ENCODE data around the gene TREML4. TPM values are rescaled to one million over a fixed set of nuclear protein-coding genes. Genes with fewer than 3 reads are reported as not detected.
A peak's percentile ranks its signal among the peaks of the same experiment; 100 is the strongest.

The TREML4 gene
- total RNA-seq, 2 experiments from 2014 or later, result not detected

GRCh38 chr6:41284726-41285125 is 56.6 kb downstream of the TREML4 start:
- no peak overlapping the region for H3K4me3 Mint-ChIP-seq
- H3K4me1 Mint-ChIP-seq (ENCODE audit: low read depth), result peaks cover 8% of the 10 kb centered on the region
- DNase-seq (no peak), ATAC-seq (no peak)
- CTCF ChIA-PET, result interaction anchor here (1.2 to 4.9 kb wide), 2 partner anchors 15 to 22 kb away, joined by 3 to 23 read pairs; no protein-coding TSS in a partner anchor
- H3K9me3 Mint-ChIP-seq, result no peaks in the 10 kb centered on the region
- no peak for TF ChIP-seq CTCF (IDR thresholded peaks at IDR 0.05)
- intact Hi-C loops (cut with micrococcal nuclease), result no loop called here
- no peaks in the 10 kb centered on the region for H3K27me3 Mint-ChIP-seq
- POLR2A ChIA-PET, result no interaction called here
- no peaks in the 10 kb centered on the region for H3K36me3 Mint-ChIP-seq (ENCODE audit: low read depth)
- no peak overlapping the region for H3K27ac Mint-ChIP-seq

GRCh38 chr6:41286544-41287346 is 58.6 kb downstream of the TREML4 start, which contains the start of gene TREM1:
TREM1 (minus strand) TSS chr6:41286682; CDS start chr6:41286655, 27 bp downstream.
- H3K9me3 Mint-ChIP-seq, result no peaks in the 10 kb centered on the region
- H3K4me1 Mint-ChIP-seq (ENCODE audit: low read depth), result peaks cover 8% of the 10 kb centered on the region
- ChIA-PET POLR2A (interaction anchor here (1.1 kb wide), 1 partner anchor 12 kb away, joined by 3 read pairs; no protein-coding TSS in a partner anchor), CTCF (interaction anchor here (1.1 to 4.9 kb wide), 5 partner anchors 8 to 95 kb away, joined by 3 to 23 read pairs (median 4); no protein-coding TSS in a partner anchor)
- H3K36me3 Mint-ChIP-seq (ENCODE audit: low read depth), result no peaks in the 10 kb centered on the region
- H3K4me3 Mint-ChIP-seq, result no peak within 1 kb of the TSS
- no peak for DNase-seq
- peak within 1 kb of the TSS; percentile 43 for H3K27ac Mint-ChIP-seq
- H3K27me3 Mint-ChIP-seq, result no peaks in the 10 kb centered on the region
- intact Hi-C loops (cut with micrococcal nuclease), result no loop called here
- ATAC-seq, result peak; percentile 28
- no peak for TF ChIP-seq CTCF (IDR thresholded peaks at IDR 0.05)

- Mint-ChIP-seq H3K4me1 (ENCODE audit: low read depth) (peaks cover 8% of the 10 kb centered on the region), H3K27me3 (no peaks in the 10 kb centered on the region), H3K36me3 (ENCODE audit: low read depth) (no peaks in the 10 kb centered on the region), H3K9me3 (no peaks in the 10 kb centered on the region), H3K27ac (peak overlapping the region; percentile 36), H3K4me3 (no peak overlapping the region)
- POLR2A ChIA-PET, result no interaction called here
- DNase-seq (no peak), ATAC-seq (peak; percentile 71)
- intact Hi-C loops (cut with micrococcal nuclease), result no loop called here
- TF ChIP-seq CTCF (IDR thresholded peaks at IDR 0.05), result no peak
- CTCF ChIA-PET, result interaction anchor here (1.1 to 4.9 kb wide), 7 partner anchors 10 to 138 kb away, joined by 3 to 23 read pairs (median 5); no protein-coding TSS in a partner anchor
These were observed 60.0 kb downstream of the TREML4 start for GRCh38 chr6:41288030-41288753.

Other genes starting within 250 kb of the TREML4 start
- 1 to 10 TPM; 2.3 to 2.6 TPM for gene UNC5CL, start 189.1 kb upstream of the TREML4 start, total RNA-seq
- gene TSPO2, start 185.9 kb upstream of the TREML4 start, total RNA-seq, result not detected
- gene APOBEC2, start 175.1 kb upstream of the TREML4 start, total RNA-seq, result not detected
- 10 to 100 TPM; 45.8 to 48.4 TPM for gene OARD1, start 156.0 kb upstream of the TREML4 start, total RNA-seq
- gene NFYA, start 155.4 kb upstream of the TREML4 start, total RNA-seq, result 10 to 100 TPM; 30.7 to 31.1 TPM
- not detected for gene TREML1, start 74.0 kb upstream of the TREML4 start, total RNA-seq
- gene TREM2, start 65.2 kb upstream of the TREML4 start, total RNA-seq, result not detected
- gene TREML2, start 27.2 kb upstream of the TREML4 start, total RNA-seq, result 1 to 10 TPM; 6.9 to 8.2 TPM
- gene TREM1, start 58.3 kb downstream of the TREML4 start, total RNA-seq, result not detected
- under 1 TPM; 0.56 to 0.68 TPM for gene NCR2, start 107.3 kb downstream of the TREML4 start, total RNA-seq

All from activated CD8-positive, alpha-beta T cell treated with anti-CD3 and anti-CD28 coated beads for 36 hours (primary cell).